Activated naive CD8-positive, alpha-beta T cell treated with anti-CD3 and anti-CD28 coated beads, Interleukin-2, amount 50 U/mL, for 16 hours (primary cell): ENCODE measurements around the gene FAM199X.

Experiments used
- DNase-seq: peaks from one replicate; pipeline ENCODE4 v3.0.0-alpha.2; 2020; ENCODE audit warnings: low read depth, low spot score

The FAM199X gene

DNA sequence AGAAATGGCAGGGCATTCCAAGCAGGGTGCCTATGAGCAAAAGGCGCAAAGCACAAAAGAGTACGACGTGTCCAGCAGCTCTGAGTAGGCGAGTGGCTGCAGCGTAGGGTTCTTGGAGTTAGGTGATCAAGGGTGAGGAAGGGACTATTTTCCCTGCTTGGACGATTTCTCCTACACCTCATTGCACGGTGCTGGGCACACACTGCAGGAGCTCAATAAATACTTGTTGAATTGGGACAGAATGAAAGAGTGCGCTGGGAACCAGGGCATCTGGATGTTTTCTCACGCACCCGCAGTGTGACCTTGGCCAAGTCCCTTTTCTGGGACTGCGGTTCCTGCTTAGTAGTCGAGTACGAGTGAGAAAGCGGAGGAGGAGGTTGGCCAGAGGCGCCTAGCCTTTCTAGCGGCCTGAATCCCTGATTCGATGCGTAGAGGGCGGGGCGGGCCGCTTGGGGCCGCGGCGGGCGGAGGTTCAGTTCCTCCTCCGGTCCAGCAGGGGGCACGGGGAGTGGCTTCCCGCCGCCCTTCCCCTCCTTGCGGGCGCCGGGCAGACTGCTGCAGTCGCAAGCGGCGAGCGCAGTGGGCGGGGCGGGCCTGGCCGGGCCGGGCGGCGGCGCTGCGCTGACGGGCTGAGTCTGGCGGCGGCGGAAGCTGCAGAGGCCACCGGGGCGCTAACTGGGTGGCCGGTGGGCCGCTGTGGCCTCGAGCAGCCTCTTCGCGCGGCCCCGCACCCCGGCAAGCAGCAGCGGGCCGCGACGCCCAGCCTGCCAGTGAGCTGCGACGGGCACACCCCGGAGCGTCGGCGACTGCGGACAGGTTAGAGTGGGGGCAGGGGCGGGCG, at the start of gene FAM199X:
Gene FAM199X (plus strand): TSS at position 560 of the 841 bp plus-strand sequence. CDS start 333 bp downstream, outside the sequence.
- peak; percentile 53 for DNase-seq

GRCh38 chrX:104117759-104118158, 48.5 kb upstream of the FAM199X start:
- DNase-seq: no peak

DNA sequence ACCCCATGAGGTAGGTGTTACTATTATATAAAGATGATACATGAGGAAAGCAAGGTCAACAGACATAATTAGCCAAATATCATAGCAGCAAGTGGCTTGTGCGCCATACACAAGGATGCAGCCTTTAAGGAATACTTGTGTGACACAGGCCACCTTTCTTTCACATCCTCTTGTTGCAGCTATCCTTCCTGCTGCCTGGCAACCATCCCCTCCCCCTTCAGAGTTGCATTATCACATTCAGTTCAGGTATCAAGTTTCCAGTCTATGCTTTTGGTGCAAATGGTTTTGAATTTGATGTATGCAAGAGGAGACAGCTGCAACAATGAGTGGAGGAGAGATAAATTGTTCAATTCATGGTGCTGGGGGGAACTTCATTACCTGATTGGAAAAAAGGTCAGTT, 47.5 kb upstream of the FAM199X start:
- no peak for DNase-seq

DNA sequence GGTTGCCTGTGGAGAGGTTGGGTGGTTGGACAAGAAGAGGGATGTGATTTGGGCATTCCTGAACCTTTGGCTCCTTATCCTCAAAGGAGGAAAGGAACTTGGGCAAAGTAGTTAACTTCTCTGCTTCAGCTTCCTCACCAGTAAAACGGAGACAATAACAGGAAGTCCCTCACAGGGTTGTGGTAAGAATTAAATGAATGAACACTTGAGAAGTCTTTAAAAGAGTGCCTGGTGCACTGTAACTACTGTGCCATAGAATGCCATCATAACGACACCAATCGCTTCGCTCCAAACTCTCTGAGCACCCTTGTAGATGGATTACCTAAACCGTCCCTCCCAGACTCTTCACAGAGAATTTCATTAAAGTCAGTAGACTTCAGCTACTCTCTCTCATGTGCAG, 43.4 kb upstream of the FAM199X start:
- DNase-seq: no peak

GRCh38 chrX:104126856-104127255, 39.4 kb upstream of the FAM199X start:
- no peak for DNase-seq

- no peak for DNase-seq
Measured at GRCh38 chrX:104130808-104131207, 35.4 kb upstream of the FAM199X start.

GRCh38 chrX:104134583-104135261, 31.5 kb upstream of the FAM199X start:
- DNase-seq: no peak

DNA sequence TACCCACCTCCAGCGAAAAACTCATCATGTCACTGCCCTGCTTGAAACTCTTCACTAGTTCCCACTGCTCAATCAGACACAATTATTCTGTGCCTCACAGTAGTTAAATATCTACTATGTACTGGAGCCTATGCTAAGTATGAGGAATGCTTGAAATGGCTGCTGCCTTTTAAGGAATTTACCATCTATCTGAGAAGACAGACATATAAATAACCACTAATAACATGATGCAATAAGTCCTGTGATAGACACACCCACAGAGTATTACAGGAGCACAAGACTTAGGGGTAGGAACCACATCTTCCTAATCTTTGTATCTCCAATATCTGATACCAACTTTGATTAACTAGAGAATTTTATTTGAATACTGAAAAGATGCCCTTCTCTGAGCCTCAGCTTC, 30.6 kb upstream of the FAM199X start:
- no peak for DNase-seq

DNA sequence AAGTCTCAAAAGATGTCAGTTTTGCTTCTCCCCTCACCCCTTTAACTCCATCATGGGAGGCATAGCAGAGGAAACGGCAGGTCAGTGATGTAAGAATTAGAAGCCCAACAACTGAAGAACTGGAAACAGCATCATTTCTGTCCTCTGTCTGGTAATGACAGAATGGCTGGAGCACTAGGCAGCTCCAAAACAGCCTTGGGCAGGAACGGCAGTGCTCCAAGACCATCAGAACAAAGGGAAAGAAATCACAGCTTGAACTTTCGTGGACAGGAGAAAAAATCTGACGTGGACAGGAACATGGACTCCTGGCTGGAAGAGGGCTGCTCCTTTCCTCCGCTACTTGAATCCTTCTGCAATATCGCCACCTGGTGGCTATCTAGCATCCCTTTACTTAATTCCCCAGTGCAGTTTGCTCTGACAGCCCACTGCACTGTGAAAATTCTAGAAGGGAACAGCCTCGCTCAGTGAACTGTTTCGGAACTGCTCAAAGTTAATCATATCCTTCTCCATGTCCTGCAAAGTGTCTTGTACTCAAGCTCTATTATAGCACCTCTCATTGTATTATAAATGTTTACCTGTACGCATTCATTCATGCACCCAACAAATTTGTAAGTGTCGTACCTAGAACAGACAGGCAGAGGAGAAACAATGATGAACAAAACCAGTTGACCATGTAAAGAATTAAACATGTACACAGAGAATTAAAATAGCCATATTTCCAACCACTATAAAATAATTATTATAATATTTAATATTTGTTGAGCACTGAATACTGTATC, 29.8 kb upstream of the FAM199X start:
- DNase-seq: peak; percentile 4

- no peak for DNase-seq
Measured at GRCh38 chrX:104137496-104137895, 28.8 kb upstream of the FAM199X start.

DNA sequence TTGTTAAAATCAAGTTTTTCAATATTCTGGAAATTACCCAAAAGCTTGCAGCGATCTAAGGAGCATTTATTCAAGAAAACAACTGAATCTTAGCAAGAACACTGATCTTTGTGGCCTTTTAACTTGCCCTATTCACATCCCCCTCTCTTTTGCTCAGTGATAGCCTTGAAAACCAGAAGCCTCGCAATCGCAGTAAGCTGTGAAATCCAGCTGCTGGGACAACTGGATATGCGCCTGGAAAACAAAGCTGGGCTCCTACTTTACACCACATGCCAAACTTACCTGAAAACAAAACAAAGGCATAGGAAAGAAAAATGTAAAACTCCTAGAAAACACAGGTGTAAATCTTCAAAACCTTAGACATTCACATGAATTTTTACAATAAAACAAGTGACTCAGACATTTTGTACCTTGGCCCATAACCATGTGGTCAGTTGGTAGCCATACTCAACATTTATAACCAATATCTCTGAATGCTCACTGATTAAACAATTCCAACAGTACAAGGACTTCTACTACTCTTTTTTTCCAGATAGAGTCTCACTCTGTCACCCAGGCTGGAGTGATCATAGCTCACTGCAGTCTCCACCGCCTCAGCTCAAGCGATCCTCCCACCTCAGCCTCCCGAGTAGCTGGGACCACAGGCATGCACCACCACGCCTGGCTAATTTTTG, 25.0 kb upstream of the FAM199X start:
- no peak for DNase-seq

GRCh38 chrX:104151037-104151436, 15.2 kb upstream of the FAM199X start:
- no peak for DNase-seq

DNA sequence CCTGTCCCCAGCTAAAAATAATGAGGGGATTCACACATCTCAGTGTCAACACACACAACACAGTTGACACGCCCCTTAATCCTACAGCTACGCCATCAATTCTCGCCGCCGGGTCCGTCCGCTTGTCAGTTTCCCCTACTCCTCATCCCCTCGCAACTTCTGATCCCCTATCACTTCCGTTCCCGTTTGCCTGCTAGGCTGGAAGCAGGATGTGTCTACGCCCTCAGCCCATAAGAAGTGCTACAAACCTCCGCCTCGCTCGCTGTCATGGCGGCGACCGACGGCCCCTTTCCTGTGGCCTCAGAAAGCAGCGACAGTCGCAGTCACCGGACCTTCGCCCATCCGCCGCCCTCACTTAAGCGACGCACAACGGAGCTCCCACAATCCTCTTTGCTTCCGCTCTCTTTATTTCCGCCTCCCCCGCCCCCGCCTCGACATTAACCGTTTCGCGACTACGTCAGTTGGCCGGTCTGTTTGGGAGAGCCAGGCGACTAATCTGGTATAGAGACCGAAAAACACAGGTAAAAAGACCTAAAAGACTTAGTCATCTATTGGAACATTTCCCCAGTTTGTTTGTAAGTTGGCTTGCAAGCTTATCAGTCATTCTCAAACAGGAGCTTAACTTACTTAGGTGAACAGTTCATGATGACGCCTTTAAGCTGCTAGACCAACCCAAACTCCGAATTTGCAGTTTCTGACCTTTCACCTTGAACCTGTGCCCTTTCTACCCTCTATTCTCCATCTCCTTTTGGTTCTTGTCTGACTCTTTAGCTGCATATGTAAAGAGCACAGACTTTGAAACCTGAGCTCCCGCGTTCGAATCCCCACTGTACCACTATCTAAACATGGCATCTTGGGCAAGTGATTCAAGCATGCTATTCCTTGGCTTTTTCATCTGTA, 9.4 kb upstream of the FAM199X start, which contains the start of gene SLC25A53:
Gene SLC25A53 (minus strand): TSS at position 380 of the 900 bp plus-strand sequence. CDS start 51,752 bp downstream, outside the sequence.
- peak; percentile 42 for DNase-seq

GRCh38 chrX:104166735-104167436, 633 bp downstream of the FAM199X start:
- no peak for DNase-seq

DNA sequence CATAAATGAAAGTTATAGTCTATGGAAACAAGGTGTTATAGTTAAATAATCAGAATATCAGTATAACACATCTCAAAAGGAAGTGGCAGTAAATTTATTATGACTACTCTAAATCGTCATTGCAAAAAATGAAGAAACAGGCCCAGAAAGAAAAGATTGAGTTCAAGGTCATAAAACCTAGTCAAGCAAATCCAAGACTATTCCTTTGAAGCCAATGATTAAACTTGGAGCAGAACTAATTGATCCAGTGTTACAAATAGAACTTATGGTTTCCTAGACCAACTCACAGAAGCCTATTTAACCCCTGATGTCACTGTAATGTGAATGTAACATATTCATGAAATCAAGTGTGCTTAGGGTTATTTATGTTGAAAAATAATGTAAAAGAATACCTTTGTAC, 1.9 kb downstream of the FAM199X start:
- no peak for DNase-seq

GRCh38 chrX:104172121-104172520, 5.9 kb downstream of the FAM199X start:
- DNase-seq: no peak

GRCh38 chrX:104172788-104173187, 6.5 kb downstream of the FAM199X start:
- no peak for DNase-seq

DNA sequence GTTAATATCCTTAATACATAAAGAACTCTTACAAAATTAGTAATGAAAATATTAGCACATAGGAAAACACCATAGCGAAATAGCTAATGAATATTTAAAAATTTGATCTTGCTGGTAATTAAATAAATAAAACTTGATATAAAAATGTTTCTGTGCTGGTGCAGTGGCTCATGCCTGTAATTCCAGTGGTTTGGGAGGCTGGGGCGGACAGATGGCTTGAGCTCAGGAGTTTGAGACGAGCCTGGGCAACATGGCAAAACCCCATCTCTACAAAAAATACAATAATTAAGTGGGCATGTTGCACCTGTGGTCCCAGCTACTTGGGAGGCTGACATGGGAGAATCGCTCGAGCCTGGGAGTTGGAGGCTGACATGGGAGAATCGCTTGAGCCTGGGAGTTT, 7.6 kb downstream of the FAM199X start:
- no peak for DNase-seq

DNA sequence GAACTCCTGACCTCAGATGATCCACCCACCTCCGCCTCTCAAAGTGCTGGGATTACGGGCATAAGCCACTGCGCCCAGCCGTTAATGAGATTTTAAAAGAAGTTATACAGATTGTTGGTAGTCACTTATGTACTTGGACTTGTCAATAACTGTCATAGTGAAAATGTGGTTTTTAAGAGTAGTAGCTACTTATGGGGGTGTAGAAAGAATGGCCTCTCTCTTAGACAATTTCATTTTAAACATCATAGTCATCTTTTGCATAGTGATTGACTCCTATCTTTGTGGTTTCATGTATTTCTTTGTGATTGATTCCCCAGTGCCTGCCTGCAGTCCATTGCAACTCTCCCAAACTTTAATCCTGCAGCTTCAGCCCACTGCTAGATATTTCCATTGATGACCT, 17.4 kb downstream of the FAM199X start:
- no peak for DNase-seq

DNA sequence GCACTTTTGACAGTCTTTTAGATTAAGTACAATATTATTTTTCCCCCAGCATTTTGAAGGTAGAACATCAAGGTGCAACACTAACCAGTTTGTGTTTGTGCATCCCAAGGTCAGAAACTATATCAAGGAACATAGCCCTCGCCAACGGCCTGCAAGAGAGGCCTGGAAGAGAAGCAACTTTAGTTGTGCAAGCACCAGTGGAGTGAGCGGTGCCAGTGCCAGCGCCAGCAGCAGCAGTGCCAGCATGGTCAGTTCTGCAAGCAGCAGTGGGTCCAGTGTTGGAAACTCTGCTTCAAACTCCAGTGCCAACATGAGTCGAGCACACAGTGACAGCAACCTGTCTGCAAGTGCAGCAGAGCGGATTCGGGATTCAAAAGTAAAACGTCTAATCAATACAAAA, 21.7 kb downstream of the FAM199X start:
- no peak for DNase-seq
